K562 (cell line): ENCODE results near the gene DGCR2. TPM values are rescaled to one million over a fixed set of nuclear protein-coding genes. Genes with fewer than 3 reads are reported as not detected.
A peak's percentile ranks its signal among the peaks of the same experiment; 100 is the strongest.

Experiments used
- FOXM1 ChIP-seq, 2 experiments: fragments of 450-650 bp in 1 of 2; sonication (generic) in 1 of 2; formaldehyde crosslinking in 1 of 2; IDR thresholded peaks; 2 replicates each; pipeline versions ENCODE4 v1.6.1 to v1.9.0; 2017 to 2022; ENCODE audit warnings: low read depth in 2 of 2, mild to moderate bottlenecking in 2 of 2, missing genetic modification reagents in 1 of 2, moderate library complexity in 1 of 2
- LCOR ChIP-seq: sonication (generic); formaldehyde crosslinking; IDR thresholded peaks from 2 replicates; pipeline ENCODE4 v1.8.0; 2022; ENCODE audit warnings: mild to moderate bottlenecking, missing genetic modification reagents
- PYGO2 ChIP-seq: fragments of 450-650 bp; IDR thresholded peaks from 2 replicates; pipeline ENCODE4 v1.6.1; 2016; ENCODE audit warnings: mild to moderate bottlenecking, missing genetic modification characterization, moderate library complexity, missing compliant biosample characterization
- polyA plus RNA-seq, 8 experiments: library from polyadenylated mRNA; depleted of rRNA in 4 of 8; stranded (reverse) in 5 of 8; unstranded in 3 of 8; fragments of >200 nt; fragmentation: Nextera tagmentation in 2 of 8; fragmentation: Illumina TruSeq in 1 of 8; extraction: Ambion mirVana in 2 of 8; extraction: Trizol in 1 of 8; gene quantifications; 2 replicates each; pipeline versions ENCODE4 v1.2.1 to v1.2.3, GENCODE V29; 2011 to 2014; ENCODE audit warnings: inconsistent platforms in 1 of 8, missing spikeins in 1 of 8
- total RNA-seq, 7 experiments: library from RNA; depleted of rRNA in 6 of 7; stranded (reverse); fragments of >200 nt in 6 of 7; fragmentation: Illumina TruSeq in 2 of 7; extraction: Trizol in 2 of 7; gene quantifications; 2 replicates each; pipeline versions ENCODE4 v1.2.1 to v1.2.3, GENCODE V29; 2011 to 2021; ENCODE audit warnings: low replicate concordance in 1 of 7
- TF ChIP-seq, protein P1 (sequence below): fragments of 450-650 bp; IDR thresholded peaks from 2 replicates; pipeline ENCODE4 v1.7.1; 2018; ENCODE audit warnings: mild to moderate bottlenecking, low read depth; ENCODE audit not compliant: partially characterized antibody
- TF ChIP-seq, protein P2 (sequence below): sonication (generic); formaldehyde crosslinking; IDR thresholded peaks from 2 replicates; pipeline ENCODE4 v1.8.0; 2022; ENCODE audit warnings: mild to moderate bottlenecking, missing genetic modification reagents

Gene DGCR2
- total and polyA plus RNA-seq, 9 of the 15 experiments (the other 6 are each of a cell fraction or from before 2014, with no cell fraction given) = 0.69 to 101 (median 56.4) TPM

DNA sequence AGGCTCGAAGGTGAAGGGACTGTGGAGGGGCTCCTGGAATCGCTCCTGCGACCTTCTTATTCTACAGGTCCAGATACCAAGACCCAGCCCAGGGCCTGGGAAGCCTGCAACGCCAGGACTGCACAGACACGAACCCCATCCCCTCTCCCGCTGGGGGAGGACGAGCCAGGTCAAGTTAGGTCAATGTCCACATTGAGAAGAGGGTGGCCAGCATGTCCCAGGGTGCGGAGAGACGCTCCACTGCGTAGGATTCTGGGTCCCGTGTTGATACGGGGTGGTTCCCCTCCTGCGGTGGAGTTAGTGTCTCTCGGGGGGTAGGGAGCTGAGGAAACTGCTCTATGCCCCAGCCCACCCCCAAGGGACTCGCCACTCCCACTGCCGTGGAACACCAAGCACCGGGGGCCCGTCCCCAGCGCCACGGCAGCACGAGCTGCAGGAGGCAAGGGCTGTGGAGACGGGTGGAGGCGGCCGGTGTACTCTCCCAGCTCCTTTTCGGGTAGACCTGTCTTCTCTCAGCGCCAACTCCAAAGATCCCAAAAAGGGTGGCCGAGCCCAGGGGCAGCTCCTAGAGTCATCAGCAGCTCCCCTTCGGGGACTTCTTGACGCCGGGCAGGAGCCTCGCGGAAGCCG lies 26.3 kb upstream of the DGCR2 start (continued):
- TF ChIP-seq, protein P1, sequence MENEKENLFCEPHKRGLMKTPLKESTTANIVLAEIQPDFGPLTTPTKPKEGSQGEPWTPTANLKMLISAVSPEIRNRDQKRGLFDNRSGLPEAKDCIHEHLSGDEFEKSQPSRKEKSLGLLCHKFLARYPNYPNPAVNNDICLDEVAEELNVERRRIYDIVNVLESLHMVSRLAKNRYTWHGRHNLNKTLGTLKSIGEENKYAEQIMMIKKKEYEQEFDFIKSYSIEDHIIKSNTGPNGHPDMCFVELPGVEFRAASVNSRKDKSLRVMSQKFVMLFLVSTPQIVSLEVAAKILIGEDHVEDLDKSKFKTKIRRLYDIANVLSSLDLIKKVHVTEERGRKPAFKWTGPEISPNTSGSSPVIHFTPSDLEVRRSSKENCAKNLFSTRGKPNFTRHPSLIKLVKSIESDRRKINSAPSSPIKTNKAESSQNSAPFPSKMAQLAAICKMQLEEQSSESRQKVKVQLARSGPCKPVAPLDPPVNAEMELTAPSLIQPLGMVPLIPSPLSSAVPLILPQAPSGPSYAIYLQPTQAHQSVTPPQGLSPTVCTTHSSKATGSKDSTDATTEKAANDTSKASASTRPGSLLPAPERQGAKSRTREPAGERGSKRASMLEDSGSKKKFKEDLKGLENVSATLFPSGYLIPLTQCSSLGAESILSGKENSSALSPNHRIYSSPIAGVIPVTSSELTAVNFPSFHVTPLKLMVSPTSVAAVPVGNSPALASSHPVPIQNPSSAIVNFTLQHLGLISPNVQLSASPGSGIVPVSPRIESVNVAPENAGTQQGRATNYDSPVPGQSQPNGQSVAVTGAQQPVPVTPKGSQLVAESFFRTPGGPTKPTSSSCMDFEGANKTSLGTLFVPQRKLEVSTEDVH = no peak
- TF ChIP-seq, protein P2, sequence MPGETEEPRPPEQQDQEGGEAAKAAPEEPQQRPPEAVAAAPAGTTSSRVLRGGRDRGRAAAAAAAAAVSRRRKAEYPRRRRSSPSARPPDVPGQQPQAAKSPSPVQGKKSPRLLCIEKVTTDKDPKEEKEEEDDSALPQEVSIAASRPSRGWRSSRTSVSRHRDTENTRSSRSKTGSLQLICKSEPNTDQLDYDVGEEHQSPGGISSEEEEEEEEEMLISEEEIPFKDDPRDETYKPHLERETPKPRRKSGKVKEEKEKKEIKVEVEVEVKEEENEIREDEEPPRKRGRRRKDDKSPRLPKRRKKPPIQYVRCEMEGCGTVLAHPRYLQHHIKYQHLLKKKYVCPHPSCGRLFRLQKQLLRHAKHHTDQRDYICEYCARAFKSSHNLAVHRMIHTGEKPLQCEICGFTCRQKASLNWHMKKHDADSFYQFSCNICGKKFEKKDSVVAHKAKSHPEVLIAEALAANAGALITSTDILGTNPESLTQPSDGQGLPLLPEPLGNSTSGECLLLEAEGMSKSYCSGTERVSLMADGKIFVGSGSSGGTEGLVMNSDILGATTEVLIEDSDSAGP = peak; percentile 53; the same call in 1 of the 2 replicates
- TF ChIP-seq FOXM1 (IDR thresholded peaks at IDR 0.05; ENCODE audit: low read depth) = no peak
- no peak for TF ChIP-seq FOXM1 (CRISPR knock-in tag; IDR thresholded peaks at IDR 0.05; ENCODE audit: low read depth)
- TF ChIP-seq PYGO2 = no peak
- no peak for TF ChIP-seq LCOR
